IMR-90 (cell line): Measurements from ENCODE around the gene DSCAML1. TPM values are rescaled to one million over a fixed set of nuclear protein-coding genes. Genes with fewer than 3 reads are reported as not detected.

ENCODE experiments used
- ATAC-seq: fragments of 200-7000 bp; cut with Tn5 transposase; 2 replicates; pipeline ENCODE4 v1.9.1; 2020; ENCODE audit warnings: low read depth, mild to moderate bottlenecking, moderate library complexity
- BruUV-seq: library from RNA; stranded (reverse); fragments of 400-500 nt; replicated peaks from 2 replicates; lab custom pipeline; 2021; lab: Mats Ljungman, UMichigan
- CTCF ChIA-PET: fragments of 300-600 bp; formaldehyde crosslinking; extraction: SDS; loops from one replicate; lab custom pipeline; 2021; ENCODE audit warnings: antibody characterized with exemption; lab: Yijun Ruan, JAX
- POLR2A ChIA-PET: fragments of 300-600 bp; sonication (Branson Sonifier 250); formaldehyde crosslinking; loops from one replicate; lab custom pipeline; 2022; ENCODE audit warnings: antibody characterized with exemption; ENCODE audit not compliant: unreplicated experiment; lab: Charles Lee
- DNase-seq: peaks from one replicate; pipeline ENCODE4 v3.0.0; 2013
- H2AFZ ChIP-seq: replicated peaks from 2 replicates; pipeline ENCODE3; 2013; ENCODE audit warnings: low read length, mild to moderate bottlenecking; ENCODE audit not compliant: poor library complexity
- H2AK5ac ChIP-seq: 2 replicates; pipeline ENCODE4 v1.6.1; 2013; ENCODE audit warnings: low read depth, low read length, inconsistent platforms
- H2AK9ac ChIP-seq: replicated peaks from 2 replicates; pipeline ENCODE3; 2013; ENCODE audit warnings: mild to moderate bottlenecking, low read depth, low read length, moderate library complexity; ENCODE audit not compliant: poor library complexity
- H2BK120ac ChIP-seq: 2 replicates; pipeline ENCODE4 v1.6.1; 2013; ENCODE audit warnings: low read depth, low read length, inconsistent platforms
- H2BK15ac ChIP-seq: 3 replicates; pipeline ENCODE4 v1.6.1; 2013; ENCODE audit warnings: low read depth, low read length, inconsistent platforms
- H2BK20ac ChIP-seq: 2 replicates; pipeline ENCODE4 v1.6.1; 2013; ENCODE audit warnings: low read depth, mild to moderate bottlenecking, inconsistent platforms, low read length, moderate library complexity
- H2BK5ac ChIP-seq: 2 replicates; pipeline ENCODE4 v1.6.1; 2013; ENCODE audit warnings: mild to moderate bottlenecking, low read depth, low read length, inconsistent platforms; ENCODE audit not compliant: poor library complexity, severe bottlenecking
- H3K14ac ChIP-seq: replicated peaks from 2 replicates; pipeline ENCODE4 v1.6.1; 2013; ENCODE audit warnings: low read depth, low read length, inconsistent platforms
- H3K18ac ChIP-seq: 2 replicates; pipeline ENCODE4 v1.6.1; 2013; ENCODE audit warnings: low read depth, low read length, control low read depth
- H3K23ac ChIP-seq: 2 replicates; pipeline ENCODE4 v1.6.1; 2013; ENCODE audit warnings: low read depth, low read length, inconsistent platforms
- H3K27ac ChIP-seq: 2 replicates; pipeline ENCODE4 v1.5.1; 2013; ENCODE audit warnings: mild to moderate bottlenecking, control low read depth, low read length; ENCODE audit not compliant: insufficient read depth
- H3K27me3 ChIP-seq: 2 replicates; pipeline ENCODE4 v1.6.1; 2013; ENCODE audit warnings: low read length; ENCODE audit not compliant: control insufficient read depth, insufficient read depth
- H3K36me3 ChIP-seq: 2 replicates; pipeline ENCODE4 v1.6.1; 2013; ENCODE audit warnings: low read length, mixed read lengths; ENCODE audit not compliant: control insufficient read depth, insufficient read depth
- H3K4ac ChIP-seq: 2 replicates; pipeline ENCODE4 v1.6.1; 2013; ENCODE audit warnings: low read depth, low read length, inconsistent platforms
- H3K4me1 ChIP-seq: 2 replicates; pipeline ENCODE4 v1.6.1; 2013; ENCODE audit warnings: low read length, mixed read lengths; ENCODE audit not compliant: control insufficient read depth, insufficient read depth
- H3K4me2 ChIP-seq: 2 replicates; pipeline ENCODE4 v1.6.1; 2013; ENCODE audit warnings: low read depth, mild to moderate bottlenecking, control low read depth, low read length, moderate library complexity
- H3K4me3 ChIP-seq: 2 replicates; pipeline ENCODE4 v1.5.1; 2013; ENCODE audit warnings: low read depth, mild to moderate bottlenecking, control low read depth, low read length, moderate library complexity; ENCODE audit not compliant: insufficient read depth
- H3K56ac ChIP-seq: 2 replicates; pipeline ENCODE4 v1.6.1; 2013; ENCODE audit warnings: low read length, inconsistent platforms; ENCODE audit not compliant: insufficient read depth; ENCODE audit errors: extremely low read depth
- H3K79me1 ChIP-seq, 2 experiments: 2 replicates each; pipeline ENCODE4 v1.6.1; 2013; ENCODE audit warnings: low read length in 2 of 2, inconsistent platforms in 1 of 2, low read depth in 1 of 2
- H3K9ac ChIP-seq: 2 replicates; pipeline ENCODE4 v1.6.1; 2013; ENCODE audit warnings: low read depth, low read length, control low read depth
- H3K9me1 ChIP-seq: 2 replicates; pipeline ENCODE4 v1.6.1; 2013; ENCODE audit warnings: low read length, inconsistent platforms; ENCODE audit not compliant: insufficient read depth
- H3K9me3 ChIP-seq: 2 replicates; pipeline ENCODE4 v1.6.1; 2013; ENCODE audit warnings: low read length; ENCODE audit not compliant: control insufficient read depth, insufficient read depth
- H4K20me1 ChIP-seq: 2 replicates; pipeline ENCODE4 v1.6.1; 2013; ENCODE audit warnings: low read length, inconsistent platforms; ENCODE audit not compliant: insufficient read depth
- H4K5ac ChIP-seq: 2 replicates; pipeline ENCODE4 v1.6.1; 2013; ENCODE audit warnings: mild to moderate bottlenecking, low read depth, low read length, control low read depth
- H4K8ac ChIP-seq, 2 experiments: 2 replicates each; pipeline ENCODE4 v1.6.1; 2013; ENCODE audit warnings: low read depth in 2 of 2, low read length in 2 of 2, control low read depth in 1 of 2, inconsistent platforms in 1 of 2
- H4K91ac ChIP-seq: 2 replicates; pipeline ENCODE4 v1.6.1; 2013; ENCODE audit warnings: low read depth, low read length, inconsistent platforms; ENCODE audit not compliant: insufficient read depth
- MAZ ChIP-seq: IDR thresholded peaks from 2 replicates; pipeline ENCODE4 v1.6.1; 2012; ENCODE audit warnings: low read depth, mild to moderate bottlenecking, low read length, improper control_type of control experiment, moderate library complexity, borderline replicate concordance
- RAD21 ChIP-seq: IDR thresholded peaks from 2 replicates; pipeline ENCODE4 v1.6.1; 2012; ENCODE audit warnings: low read length, improper control_type of control experiment
- WGBS, 2 experiments: methylation state at CpG; one replicate each; pipeline versions ENCODE4 v1.1.5 to v1.1.7; 2013; ENCODE audit warnings: missing lambda C conversion rate in 2 of 2; ENCODE audit not compliant: insufficient read length in 1 of 2; ENCODE audit errors: extremely low coverage in 2 of 2; 5-methylcytosine and 5-hydroxymethylcytosine counted together
- dilution Hi-C: fragments of 300-500 bp; cut with HindIII; formaldehyde crosslinking; loops from one replicate; pipeline ENCODE4 v1.14.3; 2018; ENCODE audit warnings: low sequenced_read_pairs; ENCODE audit not compliant: unreplicated experiment
- in situ Hi-C: fragments of 300-500 bp; cut with MboI; formaldehyde crosslinking; loops from 3 replicates; pipeline ENCODE4 v1.14.3; 2019; ENCODE audit warnings: low sequenced_read_pairs, inconsistent platforms, mixed read lengths
- intact Hi-C: fragments of 100-400 bp; cut with micrococcal nuclease; formaldehyde crosslinking; loops from 2 replicates; pipeline ENCODE4 v1.10.0; 2022
- polyA plus RNA-seq, 3 experiments: library from polyadenylated mRNA; depleted of rRNA; stranded (reverse); fragments of >200 nt; gene quantifications; 2 replicates each; pipeline ENCODE4 v1.2.3, GENCODE V29; 2012; ENCODE audit warnings: low replicate concordance in 1 of 3
- total RNA-seq: library from RNA; depleted of rRNA; stranded (reverse); fragments of >200 nt; gene quantifications from 2 replicates; pipeline ENCODE4 v1.2.3, GENCODE V29; 2012
- TF ChIP-seq, protein P1 (sequence below): fragments of 150-350 bp; IDR thresholded peaks from 2 replicates; pipeline ENCODE4 v1.6.1; 2017; ENCODE audit warnings: mild to moderate bottlenecking, antibody characterized with exemption, low read length, low read depth

DSCAML1 gene
- total and polyA plus RNA-seq, 2 of the 4 experiments (the other 2 are of a cell fraction) = not detected

- no peak overlapping the region for H4K8ac ChIP-seq
- no peak overlapping the region for H2AFZ ChIP-seq
- H3K9me3 ChIP-seq = no peaks in the 10 kb centered on the region
- no peak overlapping the region for H3K56ac ChIP-seq
- no peak overlapping the region for H2BK120ac ChIP-seq
- no peak overlapping the region for H3K4me3 ChIP-seq
- no peak overlapping the region for H2BK20ac ChIP-seq
- ChIA-PET CTCF (no interaction called here), POLR2A (no interaction called here)
- no peaks in the 10 kb centered on the region for H3K4me1 ChIP-seq
- no peaks in the 10 kb centered on the region for H3K79me1 ChIP-seq
- no peaks in the 10 kb centered on the region for H4K20me1 ChIP-seq
- H3K27ac ChIP-seq = no peak overlapping the region
- intact Hi-C loops (no loop called here), dilution Hi-C loops (no loop called here), in situ Hi-C loops (no loop called here)
- H4K5ac ChIP-seq = no peak overlapping the region
- H3K9me1 ChIP-seq = no peaks in the 10 kb centered on the region
- ATAC-seq (no peak), DNase-seq (no peak)
- no peak overlapping the region for H3K9ac ChIP-seq
- H3K36me3 ChIP-seq = no peaks in the 10 kb centered on the region
- no peak overlapping the region for H2BK15ac ChIP-seq
- H3K23ac ChIP-seq = no peak overlapping the region
- no peak overlapping the region for H2AK5ac ChIP-seq
- H3K18ac ChIP-seq = no peak overlapping the region
- TF ChIP-seq, protein P1, sequence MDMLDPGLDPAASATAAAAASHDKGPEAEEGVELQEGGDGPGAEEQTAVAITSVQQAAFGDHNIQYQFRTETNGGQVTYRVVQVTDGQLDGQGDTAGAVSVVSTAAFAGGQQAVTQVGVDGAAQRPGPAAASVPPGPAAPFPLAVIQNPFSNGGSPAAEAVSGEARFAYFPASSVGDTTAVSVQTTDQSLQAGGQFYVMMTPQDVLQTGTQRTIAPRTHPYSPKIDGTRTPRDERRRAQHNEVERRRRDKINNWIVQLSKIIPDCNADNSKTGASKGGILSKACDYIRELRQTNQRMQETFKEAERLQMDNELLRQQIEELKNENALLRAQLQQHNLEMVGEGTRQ = no peak
- no peak for TF ChIP-seq RAD21
- no peak for TF ChIP-seq MAZ
- H2AK9ac ChIP-seq = no peak overlapping the region
- H3K14ac ChIP-seq = no peak overlapping the region
- no peak overlapping the region for H4K91ac ChIP-seq
- WGBS, 2 experiments = 36% methylated on average over 5 of the region's 6 CpGs; no CpG with 5 or more reads in 1 of the 2 experiments
- peaks cover 12% of the 10 kb centered on the region for H3K27me3 ChIP-seq
- no peak overlapping the region for H3K4me2 ChIP-seq
- H3K4ac ChIP-seq = no peak overlapping the region
- no TSS peak for BruUV-seq
- no peak overlapping the region for H2BK5ac ChIP-seq
Observed at GRCh38 chr11:117562136-117562535, 234.9 kb downstream of the DSCAML1 start.
